ENCODE data around the gene TOB2. TPM values are rescaled to one million over a fixed set of nuclear protein-coding genes. Genes with fewer than 3 reads are reported as not detected.

TOB2 gene, protein sequence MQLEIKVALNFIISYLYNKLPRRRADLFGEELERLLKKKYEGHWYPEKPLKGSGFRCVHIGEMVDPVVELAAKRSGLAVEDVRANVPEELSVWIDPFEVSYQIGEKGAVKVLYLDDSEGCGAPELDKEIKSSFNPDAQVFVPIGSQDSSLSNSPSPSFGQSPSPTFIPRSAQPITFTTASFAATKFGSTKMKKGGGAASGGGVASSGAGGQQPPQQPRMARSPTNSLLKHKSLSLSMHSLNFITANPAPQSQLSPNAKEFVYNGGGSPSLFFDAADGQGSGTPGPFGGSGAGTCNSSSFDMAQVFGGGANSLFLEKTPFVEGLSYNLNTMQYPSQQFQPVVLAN
- total RNA-seq = 12.5 and 27.6 TPM in 2 replicates

DNA sequence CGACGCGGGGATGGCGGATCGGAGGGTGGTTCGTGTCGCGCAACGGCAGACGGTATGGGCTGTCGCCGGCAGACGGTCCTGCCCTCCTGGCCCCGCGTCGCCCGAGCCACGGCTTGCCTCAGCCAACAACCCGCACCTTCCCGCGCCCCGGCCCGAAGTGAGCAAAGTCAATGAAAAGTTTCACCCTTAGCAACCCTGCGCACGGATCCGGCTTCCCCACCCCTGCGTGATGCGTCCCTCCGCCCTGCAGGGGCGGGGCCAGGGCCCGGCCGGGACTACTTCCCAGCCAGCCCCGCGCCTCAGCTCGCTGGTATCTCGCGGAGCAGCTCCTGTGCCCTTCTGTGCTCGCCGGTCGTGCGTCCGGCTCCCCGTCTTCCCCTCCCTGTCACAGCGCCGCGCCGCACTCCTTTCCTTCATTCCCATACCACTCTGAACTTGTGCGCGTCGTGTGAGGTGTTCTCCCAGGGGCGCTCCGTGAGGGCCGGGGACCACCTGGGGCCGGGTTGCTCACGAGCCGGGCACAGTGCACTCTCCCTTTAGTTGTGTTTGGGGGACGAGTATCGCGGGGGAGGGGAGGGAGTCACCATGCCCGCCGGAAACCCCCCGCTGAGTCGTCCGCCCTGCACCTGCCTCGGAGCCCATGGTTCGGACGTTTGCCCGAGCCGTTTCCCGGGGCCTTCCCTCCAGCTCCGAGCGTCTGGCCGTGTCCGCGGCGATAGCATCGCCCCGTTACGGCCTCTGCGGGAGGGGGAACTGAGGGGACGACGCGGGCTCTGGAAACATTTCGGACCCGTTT is at the start of gene TOB2:
Gene TOB2, minus strand, starts transcription at position 163 of the 796 bp plus-strand sequence. CDS start 9,456 bp downstream, outside the sequence.

DNA sequence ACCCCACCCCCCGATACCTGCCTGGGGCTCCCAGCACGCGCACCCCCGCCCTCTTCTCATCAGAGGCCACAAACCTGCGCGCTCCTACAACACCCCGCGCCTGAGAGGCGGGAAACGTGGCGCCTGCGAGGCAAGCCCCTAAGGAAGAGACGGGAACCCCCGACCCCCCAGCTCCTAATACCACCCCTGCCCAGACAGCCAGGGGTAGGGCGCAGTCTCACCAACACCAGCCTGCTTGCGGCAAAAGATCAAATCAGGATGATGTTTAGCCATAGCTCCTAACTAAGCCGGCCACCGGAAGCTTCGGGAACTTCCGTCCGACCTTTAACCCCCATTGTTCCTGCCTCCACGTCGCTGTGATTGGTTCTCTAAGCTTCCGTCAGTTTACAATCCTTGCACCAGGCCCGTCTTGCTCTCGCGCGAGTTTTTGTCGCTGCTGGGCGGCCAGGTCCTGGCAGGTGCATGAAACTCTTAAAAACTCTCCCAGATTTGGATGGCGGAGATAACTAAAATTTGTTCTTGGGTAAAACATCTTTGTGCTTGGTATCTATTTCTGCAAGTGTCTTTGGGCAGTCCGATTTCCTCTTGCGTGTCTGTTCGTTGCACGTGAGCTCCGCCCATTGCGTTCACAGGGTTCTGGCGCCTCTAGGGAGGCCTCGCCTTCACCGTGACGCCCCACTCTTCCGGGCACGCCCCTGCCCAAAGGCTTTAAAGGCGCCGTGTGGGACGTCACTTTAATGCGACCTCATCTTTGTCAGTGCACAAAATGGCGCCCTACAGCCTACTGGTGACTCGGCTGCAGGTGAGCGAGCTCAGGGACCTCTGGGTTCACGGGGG is 22.0 kb upstream of the TOB2 start, which contains the start of the genes ACO2 and PHF5A:
Gene ACO2, plus strand, starts transcription at position 737 of the 837 bp plus-strand sequence. Its CDS starts 30 bp downstream, at position 767.
Gene PHF5A, minus strand, starts transcription at position 312 of the 837 bp plus-strand sequence. Its CDS starts 39 bp downstream, at position 273.

Other genes starting within 250 kb of the TOB2 start
- 22.9 and 30.6 TPM in 2 replicates for gene L3MBTL2, start 241.5 kb downstream of the TOB2 start, total RNA-seq
- 0.97 and 3.0 TPM in 2 replicates for gene CHADL, start 205.9 kb downstream of the TOB2 start, total RNA-seq
- 24.9 and 70.8 TPM in 2 replicates for gene RANGAP1, start 160.6 kb downstream of the TOB2 start, total RNA-seq
- gene ZC3H7B, start 145.3 kb downstream of the TOB2 start, total RNA-seq = 29.7 and 64.6 TPM in 2 replicates
- gene TEF, start 64.9 kb downstream of the TOB2 start, total RNA-seq = 4.8 and 5.5 TPM in 2 replicates
- 40.7 and 54.6 TPM in 2 replicates for gene PHF5A, start 21.9 kb upstream of the TOB2 start, total RNA-seq
- gene ACO2, start 22.3 kb upstream of the TOB2 start, total RNA-seq = 75.7 and 93.2 TPM in 2 replicates
- 20.5 and 22.7 TPM in 2 replicates for gene POLR3H, start 97.7 kb upstream of the TOB2 start, total RNA-seq
- gene CSDC2, start 114.2 kb upstream of the TOB2 start, total RNA-seq = 0.46 and 0.89 TPM in 2 replicates
- gene PMM1, start 143.0 kb upstream of the TOB2 start, total RNA-seq = 14.8 and 16.1 TPM in 2 replicates
- gene DESI1, start 174.2 kb upstream of the TOB2 start, total RNA-seq = 11.6 and 23.2 TPM in 2 replicates
- gene XRCC6, start 174.5 kb upstream of the TOB2 start, total RNA-seq = 288 and 308 TPM in 2 replicates
- gene SNU13, start 242.1 kb upstream of the TOB2 start, total RNA-seq = 65.6 and 81.0 TPM in 2 replicates